ENCODE data around the gene FAM168A.
"Not testable (repeated sequence)": the region's sequence is repeated elsewhere in the genome, so short reads cannot be mapped to it uniquely, and the experiment has no call there.

The FAM168A gene

DNA sequence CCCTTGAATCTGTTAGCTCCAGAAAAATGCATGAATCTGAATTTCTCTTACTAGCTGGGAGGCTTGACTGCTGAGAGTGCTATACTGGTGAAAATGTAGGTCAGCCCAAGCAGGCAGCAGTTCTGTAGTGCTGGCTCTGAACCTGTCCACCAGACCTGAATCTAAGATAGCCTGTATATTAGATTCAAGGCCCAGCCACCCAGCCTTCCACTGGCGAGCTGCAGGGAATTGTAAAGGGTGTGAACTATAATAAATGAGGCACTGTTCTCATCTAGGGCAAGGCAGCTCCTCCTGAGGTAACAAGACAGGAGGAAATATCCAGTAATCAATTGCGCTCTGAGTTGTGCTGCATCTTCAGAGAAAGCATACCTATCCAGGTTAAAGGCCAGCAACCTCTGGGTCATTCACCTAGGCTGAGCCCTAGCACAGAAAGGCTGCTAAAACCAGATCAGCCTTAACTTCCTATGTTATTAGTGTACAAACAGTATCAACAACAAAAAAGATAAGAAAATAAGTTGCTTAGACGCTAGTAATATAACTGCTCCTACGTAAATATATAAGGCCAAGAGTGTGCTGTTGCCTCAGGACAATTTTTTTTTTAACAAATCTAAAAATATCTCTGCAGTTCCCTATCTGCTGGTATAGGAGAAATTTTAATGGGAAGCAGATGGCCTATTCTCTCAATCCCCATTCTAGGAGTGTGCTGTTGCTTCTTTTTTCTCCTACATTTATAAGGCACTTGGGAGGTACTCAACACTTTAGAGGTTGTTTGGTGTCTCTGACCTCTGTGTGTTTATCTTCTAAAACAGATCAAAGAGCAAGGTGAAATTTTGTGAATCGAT, 158.7 kb downstream of the FAM168A start:
- Histone ChIP-seq H3K27me3 (ENCODE audit: insufficient read depth, poor library complexity, severe bottlenecking) (no peaks in the 10 kb centered on the region), H3K4me3 (replicated peaks; ENCODE audit: insufficient read depth, low read length) (no peak overlapping the region), H3K27ac (replicated peaks) (no peak overlapping the region)
- TF ChIP-seq GABPA (IDR thresholded peaks at IDR 0.05; ENCODE audit: low read depth) (no peak), SPI1 (IDR thresholded peaks at IDR 0.05; ENCODE audit: borderline replicate concordance, low read depth) (no peak), REST (IDR thresholded peaks at IDR 0.05; ENCODE audit: insufficient replicate concordance, low read depth) (no peak), POLR2AphosphoS5 (IDR thresholded peaks at IDR 0.05; ENCODE audit: low read depth) (no peak), CTCF (IDR thresholded peaks at IDR 0.05; ENCODE audit: insufficient read depth, low read length) (no peak)
- DNase-seq (ENCODE audit: low read depth in 1 of 2, low spot score in 1 of 2), result no peak

DNA sequence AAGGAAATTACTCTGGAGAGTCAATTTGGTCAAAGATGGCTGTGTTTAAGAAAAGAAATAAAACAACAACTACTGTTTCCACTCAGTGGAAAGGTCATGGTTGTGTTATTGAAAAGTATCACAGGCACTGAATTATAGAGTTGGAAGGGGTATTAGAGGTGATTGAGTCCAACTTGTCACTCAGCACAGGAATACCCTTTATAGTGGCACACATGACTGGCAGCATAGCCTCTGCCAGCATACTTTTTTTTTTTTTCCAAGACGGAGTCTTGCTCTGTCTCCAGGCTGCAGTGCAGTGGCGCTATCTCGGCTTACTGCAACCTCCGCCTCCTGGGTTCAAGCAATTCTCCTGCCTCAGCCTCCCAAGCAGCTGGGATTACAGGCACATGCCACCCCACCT, 161.1 kb downstream of the FAM168A start:
- not testable (repeated sequence) for DNase-seq (ENCODE audit: low read depth in 1 of 2, low spot score in 1 of 2); H3K4me3 ChIP-seq (replicated peaks; ENCODE audit: insufficient read depth, low read length); H3K27ac ChIP-seq (replicated peaks)

DNA sequence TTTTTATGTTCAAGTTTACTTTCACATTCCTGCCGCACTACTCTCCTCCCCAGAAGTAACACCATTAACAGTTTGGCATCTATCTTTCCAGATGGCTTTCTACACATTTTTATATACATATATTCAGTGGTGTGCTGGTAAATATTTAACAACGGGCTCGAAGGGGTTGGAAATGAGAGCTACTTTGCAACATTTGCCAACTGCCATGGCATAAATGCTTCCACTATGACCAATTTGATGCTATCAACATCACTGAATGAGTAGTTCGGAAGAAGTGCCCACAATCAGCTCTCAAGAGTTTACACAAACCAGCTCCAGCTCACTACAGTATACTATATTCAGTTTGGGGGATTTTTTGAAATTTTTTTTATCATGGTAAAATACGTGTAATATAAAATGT, 166.5 kb downstream of the FAM168A start:
- TF ChIP-seq SPI1 (IDR thresholded peaks at IDR 0.05; ENCODE audit: borderline replicate concordance, low read depth) (no peak), CTCF (IDR thresholded peaks at IDR 0.05; ENCODE audit: insufficient read depth, low read length) (no peak), POLR2AphosphoS5 (IDR thresholded peaks at IDR 0.05; ENCODE audit: low read depth) (no peak), GABPA (IDR thresholded peaks at IDR 0.05; ENCODE audit: low read depth) (no peak), REST (IDR thresholded peaks at IDR 0.05; ENCODE audit: insufficient replicate concordance, low read depth) (no peak)
- Histone ChIP-seq H3K27ac (replicated peaks) (no peak overlapping the region), H3K27me3 (ENCODE audit: insufficient read depth, poor library complexity, severe bottlenecking) (no peaks in the 10 kb centered on the region), H3K4me3 (replicated peaks; ENCODE audit: insufficient read depth, low read length) (no peak overlapping the region)
- DNase-seq (ENCODE audit: low read depth in 1 of 2, low spot score in 1 of 2), result no peak

More for the DNA sequence above, 161.1 kb downstream of the FAM168A start:
- H3K27me3 ChIP-seq (ENCODE audit: insufficient read depth, poor library complexity, severe bottlenecking), result not testable (repeated sequence)

GRCh38 chr11:73430326-73430725, 167.6 kb downstream of the FAM168A start:
- no peak for DNase-seq (ENCODE audit: low read depth in 1 of 2, low spot score in 1 of 2)
- TF ChIP-seq POLR2AphosphoS5 (IDR thresholded peaks at IDR 0.05; ENCODE audit: low read depth) (no peak), CTCF (IDR thresholded peaks at IDR 0.05; ENCODE audit: insufficient read depth, low read length) (no peak), GABPA (IDR thresholded peaks at IDR 0.05; ENCODE audit: low read depth) (no peak), REST (IDR thresholded peaks at IDR 0.05; ENCODE audit: insufficient replicate concordance, low read depth) (no peak), SPI1 (IDR thresholded peaks at IDR 0.05; ENCODE audit: borderline replicate concordance, low read depth) (no peak)
- Histone ChIP-seq H3K27me3 (ENCODE audit: insufficient read depth, poor library complexity, severe bottlenecking) (no peaks in the 10 kb centered on the region), H3K27ac (replicated peaks) (no peak overlapping the region), H3K4me3 (replicated peaks; ENCODE audit: insufficient read depth, low read length) (no peak overlapping the region)

All from HL-60 (cell line).